IMR-90 (cell line): ENCODE results near the gene CD300LF. TPM values are rescaled to one million over a fixed set of nuclear protein-coding genes. Genes with fewer than 3 reads are reported as not detected.

Experiments
- ATAC-seq: fragments of 200-7000 bp; cut with Tn5 transposase; 2 replicates; pipeline ENCODE4 v1.9.1; 2020; ENCODE audit warnings: low read depth, mild to moderate bottlenecking, moderate library complexity
- BruUV-seq: library from RNA; stranded (reverse); fragments of 400-500 nt; replicated peaks from 2 replicates; lab custom pipeline; 2021; lab: Mats Ljungman, UMichigan
- CTCF ChIA-PET: fragments of 300-600 bp; formaldehyde crosslinking; extraction: SDS; loops from one replicate; lab custom pipeline; 2021; ENCODE audit warnings: antibody characterized with exemption; lab: Yijun Ruan, JAX
- POLR2A ChIA-PET: fragments of 300-600 bp; sonication (Branson Sonifier 250); formaldehyde crosslinking; loops from one replicate; lab custom pipeline; 2022; ENCODE audit warnings: antibody characterized with exemption; ENCODE audit not compliant: unreplicated experiment; lab: Charles Lee
- DNase-seq: peaks from one replicate; pipeline ENCODE4 v3.0.0; 2013
- H2AFZ ChIP-seq: replicated peaks from 2 replicates; pipeline ENCODE3; 2013; ENCODE audit warnings: low read length, mild to moderate bottlenecking; ENCODE audit not compliant: poor library complexity
- H2AK5ac ChIP-seq: 2 replicates; pipeline ENCODE4 v1.6.1; 2013; ENCODE audit warnings: low read depth, low read length, inconsistent platforms
- H2AK9ac ChIP-seq: replicated peaks from 2 replicates; pipeline ENCODE3; 2013; ENCODE audit warnings: mild to moderate bottlenecking, low read depth, low read length, moderate library complexity; ENCODE audit not compliant: poor library complexity
- H2BK120ac ChIP-seq: 2 replicates; pipeline ENCODE4 v1.6.1; 2013; ENCODE audit warnings: low read depth, low read length, inconsistent platforms
- H2BK15ac ChIP-seq: 3 replicates; pipeline ENCODE4 v1.6.1; 2013; ENCODE audit warnings: low read depth, low read length, inconsistent platforms
- H2BK20ac ChIP-seq: 2 replicates; pipeline ENCODE4 v1.6.1; 2013; ENCODE audit warnings: low read depth, mild to moderate bottlenecking, inconsistent platforms, low read length, moderate library complexity
- H2BK5ac ChIP-seq: 2 replicates; pipeline ENCODE4 v1.6.1; 2013; ENCODE audit warnings: mild to moderate bottlenecking, low read depth, low read length, inconsistent platforms; ENCODE audit not compliant: poor library complexity, severe bottlenecking
- H3K14ac ChIP-seq: replicated peaks from 2 replicates; pipeline ENCODE4 v1.6.1; 2013; ENCODE audit warnings: low read depth, low read length, inconsistent platforms
- H3K18ac ChIP-seq: 2 replicates; pipeline ENCODE4 v1.6.1; 2013; ENCODE audit warnings: low read depth, low read length, control low read depth
- H3K23ac ChIP-seq: 2 replicates; pipeline ENCODE4 v1.6.1; 2013; ENCODE audit warnings: low read depth, low read length, inconsistent platforms
- H3K27ac ChIP-seq: 2 replicates; pipeline ENCODE4 v1.5.1; 2013; ENCODE audit warnings: mild to moderate bottlenecking, control low read depth, low read length; ENCODE audit not compliant: insufficient read depth
- H3K27me3 ChIP-seq: 2 replicates; pipeline ENCODE4 v1.6.1; 2013; ENCODE audit warnings: low read length; ENCODE audit not compliant: control insufficient read depth, insufficient read depth
- H3K36me3 ChIP-seq: 2 replicates; pipeline ENCODE4 v1.6.1; 2013; ENCODE audit warnings: low read length, mixed read lengths; ENCODE audit not compliant: control insufficient read depth, insufficient read depth
- H3K4ac ChIP-seq: 2 replicates; pipeline ENCODE4 v1.6.1; 2013; ENCODE audit warnings: low read depth, low read length, inconsistent platforms
- H3K4me1 ChIP-seq: 2 replicates; pipeline ENCODE4 v1.6.1; 2013; ENCODE audit warnings: low read length, mixed read lengths; ENCODE audit not compliant: control insufficient read depth, insufficient read depth
- H3K4me2 ChIP-seq: 2 replicates; pipeline ENCODE4 v1.6.1; 2013; ENCODE audit warnings: low read depth, mild to moderate bottlenecking, control low read depth, low read length, moderate library complexity
- H3K4me3 ChIP-seq: 2 replicates; pipeline ENCODE4 v1.5.1; 2013; ENCODE audit warnings: low read depth, mild to moderate bottlenecking, control low read depth, low read length, moderate library complexity; ENCODE audit not compliant: insufficient read depth
- H3K56ac ChIP-seq: 2 replicates; pipeline ENCODE4 v1.6.1; 2013; ENCODE audit warnings: low read length, inconsistent platforms; ENCODE audit not compliant: insufficient read depth; ENCODE audit errors: extremely low read depth
- H3K79me1 ChIP-seq, 2 experiments: 2 replicates each; pipeline ENCODE4 v1.6.1; 2013; ENCODE audit warnings: low read length in 2 of 2, inconsistent platforms in 1 of 2, low read depth in 1 of 2
- H3K9ac ChIP-seq: 2 replicates; pipeline ENCODE4 v1.6.1; 2013; ENCODE audit warnings: low read depth, low read length, control low read depth
- H3K9me1 ChIP-seq: 2 replicates; pipeline ENCODE4 v1.6.1; 2013; ENCODE audit warnings: low read length, inconsistent platforms; ENCODE audit not compliant: insufficient read depth
- H3K9me3 ChIP-seq: 2 replicates; pipeline ENCODE4 v1.6.1; 2013; ENCODE audit warnings: low read length; ENCODE audit not compliant: control insufficient read depth, insufficient read depth
- H4K20me1 ChIP-seq: 2 replicates; pipeline ENCODE4 v1.6.1; 2013; ENCODE audit warnings: low read length, inconsistent platforms; ENCODE audit not compliant: insufficient read depth
- H4K5ac ChIP-seq: 2 replicates; pipeline ENCODE4 v1.6.1; 2013; ENCODE audit warnings: mild to moderate bottlenecking, low read depth, low read length, control low read depth
- H4K8ac ChIP-seq, 2 experiments: 2 replicates each; pipeline ENCODE4 v1.6.1; 2013; ENCODE audit warnings: low read depth in 2 of 2, low read length in 2 of 2, control low read depth in 1 of 2, inconsistent platforms in 1 of 2
- H4K91ac ChIP-seq: 2 replicates; pipeline ENCODE4 v1.6.1; 2013; ENCODE audit warnings: low read depth, low read length, inconsistent platforms; ENCODE audit not compliant: insufficient read depth
- FOS ChIP-seq: fragments of 150-350 bp; IDR thresholded peaks from 2 replicates; pipeline ENCODE4 v1.6.1; 2016; ENCODE audit warnings: low read depth, low read length
- WGBS, 2 experiments: methylation state at CpG; one replicate each; pipeline versions ENCODE4 v1.1.5 to v1.1.7; 2013; ENCODE audit warnings: missing lambda C conversion rate in 2 of 2; ENCODE audit not compliant: insufficient read length in 1 of 2; ENCODE audit errors: extremely low coverage in 2 of 2; 5-methylcytosine and 5-hydroxymethylcytosine counted together
- dilution Hi-C: fragments of 300-500 bp; cut with HindIII; formaldehyde crosslinking; loops from one replicate; pipeline ENCODE4 v1.14.3; 2018; ENCODE audit warnings: low sequenced_read_pairs; ENCODE audit not compliant: unreplicated experiment
- in situ Hi-C: fragments of 300-500 bp; cut with MboI; formaldehyde crosslinking; loops from 3 replicates; pipeline ENCODE4 v1.14.3; 2019; ENCODE audit warnings: low sequenced_read_pairs, inconsistent platforms, mixed read lengths
- intact Hi-C: fragments of 100-400 bp; cut with micrococcal nuclease; formaldehyde crosslinking; loops from 2 replicates; pipeline ENCODE4 v1.10.0; 2022
- polyA plus RNA-seq, 3 experiments: library from polyadenylated mRNA; depleted of rRNA; stranded (reverse); fragments of >200 nt; gene quantifications; 2 replicates each; pipeline ENCODE4 v1.2.3, GENCODE V29; 2012; ENCODE audit warnings: low replicate concordance in 1 of 3
- total RNA-seq: library from RNA; depleted of rRNA; stranded (reverse); fragments of >200 nt; gene quantifications from 2 replicates; pipeline ENCODE4 v1.2.3, GENCODE V29; 2012

Gene CD300LF
- total and polyA plus RNA-seq, 2 of the 4 experiments (the other 2 are of a cell fraction), result not detected

- Histone ChIP-seq H3K9me1 (0 out of 2 replicates have a peak, but pooled peaks cover 3% of the 10 kb centered on the region), H2AFZ (peak overlapping the region; percentile 75), H2BK20ac (no peak overlapping the region), H4K5ac (no peak overlapping the region), H4K91ac (no peak overlapping the region), H2BK15ac (no peak overlapping the region), H3K4me2 (no peak overlapping the region; the same call in 1 of the 2 replicates), H3K14ac (no peak overlapping the region), H4K20me1 (no peaks in the 10 kb centered on the region), H2AK5ac (no peak overlapping the region), H3K4ac (no peak overlapping the region), H3K79me1 (no peaks in the 10 kb centered on the region), H3K27ac (no peak overlapping the region), H2AK9ac (peak overlapping the region; percentile 55), H3K4me1 (peaks cover 7% of the 10 kb centered on the region; the same call in 1 of the 2 replicates), H3K27me3 (peaks cover 47% of the 10 kb centered on the region), H3K18ac (no peak overlapping the region), H3K4me3 (no peak overlapping the region; the same call in 1 of the 2 replicates), H3K36me3 (no peaks in the 10 kb centered on the region), H3K56ac (no peak overlapping the region), H3K23ac (no peak overlapping the region; the same call in 1 of the 2 replicates), H4K8ac (no peak overlapping the region), H3K9ac (no peak overlapping the region), H3K9me3 (no peaks in the 10 kb centered on the region), H2BK120ac (no peak overlapping the region), H2BK5ac (no peak overlapping the region)
- TF ChIP-seq FOS, result no peak
- CTCF ChIA-PET, result interaction anchor here (1.0 to 2.9 kb wide), 2 partner anchors 53 to 81 kb away, joined by 3 to 29 read pairs; no protein-coding TSS in a partner anchor
- 24% methylated on average over 4 of the region's 16 CpGs; no CpG with 5 or more reads in 1 of the 2 experiments for WGBS, 2 experiments
- POLR2A ChIA-PET, result no interaction called here
- in situ Hi-C loops (no loop called here), dilution Hi-C loops (no loop called here), intact Hi-C loops (no loop called here)
- DNase-seq, result no peak
- peak; percentile 6 for ATAC-seq
- BruUV-seq, result no TSS peak
Measured at GRCh38 chr17:74738051-74738996, 25.6 kb upstream of the CD300LF start.
